K562 (cell line): ENCODE results near the gene ADCY1. TPM values are rescaled to one million over a fixed set of nuclear protein-coding genes. Genes with fewer than 3 reads are reported as not detected.
A peak's percentile ranks its signal among the peaks of the same experiment; 100 is the strongest.

ENCODE experiments used
- ATAC-seq: fragments of 200-7000 bp; cut with Tn5 transposase; 3 replicates; pipeline ENCODE4 v1.9.1; 2020; ENCODE audit warnings: moderate library complexity
- BruUV-seq: library from RNA; stranded (reverse); fragments of 400-500 nt; replicated peaks from 2 replicates; lab custom pipeline; 2021; lab: Mats Ljungman, UMichigan
- CTCF ChIA-PET: fragments of 300-600 bp; formaldehyde crosslinking; extraction: SDS; loops from one replicate; lab custom pipeline; 2021; ENCODE audit warnings: low intra/inter-chr PET ratio; lab: Yijun Ruan, JAX
- POLR2A ChIA-PET: fragments of 300-600, 350-650 bp; sonication (Branson Sonifier 250); formaldehyde crosslinking; extraction: SDS; loops from one replicate; lab custom pipeline; 2021; ENCODE audit warnings: antibody characterized with exemption, inconsistent platforms; lab: Yijun Ruan, JAX
- DNase-seq, 4 experiments: peaks; one replicate each; pipeline versions ENCODE4 v3.0.0 to v3.0.0-alpha.2; 2011 to 2018; ENCODE audit warnings: low spot score in 3 of 4, mixed read lengths in 3 of 4; ENCODE audit errors: extremely low read depth in 1 of 4
- FAIRE-seq: peaks from 2 replicates; lab custom pipeline; 2011; peaks lifted over from hg19 to GRCh38; lab: Jason Lieb, UNC
- H2AFZ ChIP-seq: 2 replicates; pipeline ENCODE4 v1.6.0; 2011; ENCODE audit warnings: low read depth, low read length, control low read depth, inconsistent platforms
- H3K27ac ChIP-seq: fragments of 200-600 bp; 3 replicates; pipeline ENCODE4 v1.8.0; 2011; ENCODE audit warnings: low read depth, mild to moderate bottlenecking, control low read depth, inconsistent platforms, low read length, moderate library complexity, mixed read lengths; ENCODE audit errors: extremely low read depth
- H3K27me3 ChIP-seq, 2 experiments: fragments of 300-600 bp in 1 of 2; 2 replicates in 1 of 2; 3 replicates in 1 of 2; pipeline versions ENCODE4 v1.6.0 to v1.8.0; 2011; ENCODE audit warnings: inconsistent platforms in 2 of 2, low read length in 2 of 2, mild to moderate bottlenecking in 1 of 2, mixed read lengths in 1 of 2, moderate library complexity in 1 of 2; ENCODE audit not compliant: control insufficient read depth in 2 of 2, insufficient read depth in 2 of 2
- H3K36me3 ChIP-seq: fragments of 300-600 bp; 3 replicates; pipeline ENCODE4 v1.8.0; 2011; ENCODE audit warnings: mild to moderate bottlenecking, low read length, inconsistent platforms; ENCODE audit not compliant: control insufficient read depth, insufficient read depth
- H3K4me1 ChIP-seq, 2 experiments: fragments of 200-600 bp in 1 of 2; replicated peaks in 1 of 2; 2 replicates in 1 of 2; 3 replicates in 1 of 2; pipeline versions ENCODE4 v1.5.1 to v1.8.0; 2011; ENCODE audit warnings: inconsistent platforms in 2 of 2, low read length in 2 of 2, mild to moderate bottlenecking in 1 of 2, mixed read lengths in 1 of 2, moderate library complexity in 1 of 2; ENCODE audit not compliant: control insufficient read depth in 2 of 2, insufficient read depth in 2 of 2
- H3K4me2 ChIP-seq: 2 replicates; pipeline ENCODE4 v1.6.1; 2011; ENCODE audit warnings: low read length, control low read depth, inconsistent platforms, mixed read lengths; ENCODE audit not compliant: insufficient read depth
- H3K4me3 ChIP-seq: fragments of 200-600 bp; sonication (generic), shearing (Covaris generic); 2 replicates; pipeline ENCODE4 v1.5.1; 2016; ENCODE audit warnings: control low read depth, inconsistent platforms
- H3K79me2 ChIP-seq: fragments of 200-600 bp; 3 replicates; pipeline ENCODE4 v1.8.0; 2011; ENCODE audit warnings: low read length, inconsistent platforms; ENCODE audit not compliant: control insufficient read depth, insufficient read depth
- H3K9ac ChIP-seq, 2 experiments: 2 replicates each; pipeline versions ENCODE4 v1.6.0 to v1.6.1; 2011; ENCODE audit warnings: low read depth in 2 of 2, low read length in 2 of 2, control low read depth in 1 of 2, inconsistent platforms in 1 of 2, mild to moderate bottlenecking in 1 of 2, mixed read lengths in 1 of 2; ENCODE audit not compliant: insufficient read depth in 1 of 2
- H3K9me1 ChIP-seq: one replicate; pipeline ENCODE4 v1.6.0; 2011; ENCODE audit warnings: inconsistent platforms, mild to moderate bottlenecking, low read length, moderate library complexity; ENCODE audit not compliant: control insufficient read depth, insufficient read depth
- H3K9me3 ChIP-seq: replicated peaks from 2 replicates; pipeline ENCODE4 v1.5.1; 2011; ENCODE audit warnings: low read depth, low read length, inconsistent platforms; ENCODE audit not compliant: control insufficient read depth, insufficient read depth
- H4K20me1 ChIP-seq: replicated peaks from 2 replicates; pipeline ENCODE4 v1.6.1; 2011; ENCODE audit warnings: low read length, inconsistent platforms, mixed read lengths; ENCODE audit not compliant: control insufficient read depth, insufficient read depth
- BHLHE40 ChIP-seq: IDR thresholded peaks from 2 replicates; pipeline ENCODE4 v1.6.1; 2011; ENCODE audit warnings: low read length, improper control_type of control experiment
- CBX5 ChIP-seq: IDR thresholded peaks from 2 replicates; pipeline ENCODE4 v1.6.1; 2014; ENCODE audit warnings: low read depth, borderline replicate concordance
- ELF4 ChIP-seq: fragments of 450-650 bp; formaldehyde crosslinking; IDR thresholded peaks from 2 replicates; pipeline ENCODE4 v1.4.0; 2022; ENCODE audit warnings: missing genetic modification characterization
- PHF8 ChIP-seq: fragments of 200-600 bp; sonication (generic); IDR thresholded peaks from 2 replicates; pipeline ENCODE4 v1.6.1; 2012; ENCODE audit warnings: mixed run types, mild to moderate bottlenecking, inconsistent platforms, low read length, moderate library complexity, borderline replicate concordance
- WGBS: fragments of 100-300 bp; shearing (Covaris generic); methylation state at CpG from one replicate; pipeline ENCODE4 v1.1.6; 2016; ENCODE audit warnings: low coverage, mixed read lengths; ENCODE audit not compliant: insufficient coverage; ENCODE audit errors: missing lambda C conversion rate; 5-methylcytosine and 5-hydroxymethylcytosine counted together
- in situ Hi-C: fragments of 300-500 bp; cut with MboI; formaldehyde crosslinking; loops from 4 replicates; pipeline ENCODE4 v1.15.0; 2018; ENCODE audit warnings: inconsistent platforms, mixed read lengths
- intact Hi-C: fragments of 100-400 bp; cut with micrococcal nuclease; formaldehyde crosslinking; loops from 2 replicates; pipeline ENCODE4 v1.14.2; 2022
- polyA plus RNA-seq, 8 experiments: library from polyadenylated mRNA; depleted of rRNA in 4 of 8; stranded (reverse) in 5 of 8; unstranded in 3 of 8; fragments of >200 nt; fragmentation: Nextera tagmentation in 2 of 8; fragmentation: Illumina TruSeq in 1 of 8; extraction: Ambion mirVana in 2 of 8; extraction: Trizol in 1 of 8; gene quantifications; 2 replicates each; pipeline versions ENCODE4 v1.2.1 to v1.2.3, GENCODE V29; 2011 to 2014; ENCODE audit warnings: inconsistent platforms in 1 of 8, missing spikeins in 1 of 8
- total RNA-seq, 7 experiments: library from RNA; depleted of rRNA in 6 of 7; stranded (reverse); fragments of >200 nt in 6 of 7; fragmentation: Illumina TruSeq in 2 of 7; extraction: Trizol in 2 of 7; gene quantifications; 2 replicates each; pipeline versions ENCODE4 v1.2.1 to v1.2.3, GENCODE V29; 2011 to 2021; ENCODE audit warnings: low replicate concordance in 1 of 7
- TF ChIP-seq, protein P1 (sequence below): fragments of 200-800 bp; sonication (Bioruptor generic); IDR thresholded peaks from 2 replicates; pipeline ENCODE4 v1.6.1; 2017; ENCODE audit warnings: missing genetic modification characterization, missing compliant biosample characterization

ADCY1 gene
- total and polyA plus RNA-seq, 9 of the 15 experiments (the other 6 are each of a cell fraction or from before 2014, with no cell fraction given): under 0.01 to 0.18 (median 0.10) TPM; not detected in 4

DNA sequence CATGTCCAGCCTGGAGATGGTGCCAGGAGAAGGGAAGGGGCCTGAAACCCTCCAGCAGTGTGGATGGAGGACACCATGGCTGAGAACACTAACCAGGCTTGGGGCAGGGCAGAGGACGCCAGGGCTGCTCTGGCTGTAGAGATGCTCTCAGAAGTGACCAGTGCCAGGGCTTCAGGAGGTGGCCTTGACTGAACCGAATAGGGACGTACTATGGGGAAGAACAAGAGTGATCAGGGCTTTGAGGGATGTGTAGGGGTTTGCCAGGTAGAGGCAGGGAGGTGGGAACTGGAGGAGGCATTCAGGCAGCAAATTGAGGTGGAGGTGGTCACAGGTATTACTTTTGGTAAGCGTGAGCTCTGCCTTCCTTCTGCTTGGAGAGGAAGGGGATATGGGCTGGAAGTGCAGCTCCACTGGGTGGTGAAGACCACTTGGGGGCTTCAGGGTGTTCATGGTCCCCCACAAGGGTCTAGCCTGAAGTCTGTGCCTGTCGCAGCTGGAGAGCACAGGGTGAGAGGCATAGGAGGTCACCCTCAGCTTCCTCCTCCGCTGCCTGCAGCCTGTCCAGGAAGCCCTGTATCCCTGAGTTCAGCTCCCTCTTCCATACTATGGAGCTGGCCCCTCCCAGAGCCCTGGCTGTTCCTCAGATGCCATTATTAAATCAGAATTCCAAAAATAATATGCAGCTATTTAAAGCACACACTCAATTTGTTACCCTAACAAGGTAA lies 27.8 kb downstream of the ADCY1 start:
- ChIA-PET POLR2A (interaction anchor here (0.6 kb wide), 2 partner anchors 11 to 363 kb away, joined by 3 to 4 read pairs; no protein-coding TSS in a partner anchor), CTCF (interaction anchor here (0.6 kb wide), 1 partner anchor 37 kb away, joined by 3 read pairs; no protein-coding TSS in a partner anchor)
- Histone ChIP-seq H4K20me1 (no peaks in the 10 kb centered on the region), H3K9me3 (no peaks in the 10 kb centered on the region), H3K4me2 (no peak overlapping the region), H3K9me1 (no peaks in the 10 kb centered on the region), H3K9ac (peak overlapping the region in 1 of 2 experiments; percentile 33; a peak in 1 of 4 replicates), H2AFZ (no peak overlapping the region), H3K4me1 (no peaks in the 10 kb centered on the region), H3K4me3 (no peak overlapping the region), H3K79me2 (no peaks in the 10 kb centered on the region), H3K36me3 (no peaks in the 10 kb centered on the region), H3K27ac (no peak overlapping the region), H3K27me3 (peaks cover 5 to 20% of the 10 kb centered on the region in 2 experiments; a peak in 3 of 5 replicates)
- FAIRE-seq (no peak), ATAC-seq (no peak), DNase-seq (no peak)
- in situ Hi-C loops: no loop called here
- intact Hi-C loops: no loop called here
- TF ChIP-seq, protein P1, sequence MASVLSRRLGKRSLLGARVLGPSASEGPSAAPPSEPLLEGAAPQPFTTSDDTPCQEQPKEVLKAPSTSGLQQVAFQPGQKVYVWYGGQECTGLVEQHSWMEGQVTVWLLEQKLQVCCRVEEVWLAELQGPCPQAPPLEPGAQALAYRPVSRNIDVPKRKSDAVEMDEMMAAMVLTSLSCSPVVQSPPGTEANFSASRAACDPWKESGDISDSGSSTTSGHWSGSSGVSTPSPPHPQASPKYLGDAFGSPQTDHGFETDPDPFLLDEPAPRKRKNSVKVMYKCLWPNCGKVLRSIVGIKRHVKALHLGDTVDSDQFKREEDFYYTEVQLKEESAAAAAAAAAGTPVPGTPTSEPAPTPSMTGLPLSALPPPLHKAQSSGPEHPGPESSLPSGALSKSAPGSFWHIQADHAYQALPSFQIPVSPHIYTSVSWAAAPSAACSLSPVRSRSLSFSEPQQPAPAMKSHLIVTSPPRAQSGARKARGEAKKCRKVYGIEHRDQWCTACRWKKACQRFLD (CRISPR knock-in tag): no peak
- TF ChIP-seq PHF8: no peak
- TF ChIP-seq CBX5: no peak
- no peak for TF ChIP-seq ELF4 (CRISPR knock-in tag)
- no peak for TF ChIP-seq BHLHE40
- 3% methylated on average over 5 of the region's 6 CpGs for WGBS
- BruUV-seq: no TSS peak
